ENCODE measurements around the gene KIF26B.

- TF ChIP-seq, protein P1, sequence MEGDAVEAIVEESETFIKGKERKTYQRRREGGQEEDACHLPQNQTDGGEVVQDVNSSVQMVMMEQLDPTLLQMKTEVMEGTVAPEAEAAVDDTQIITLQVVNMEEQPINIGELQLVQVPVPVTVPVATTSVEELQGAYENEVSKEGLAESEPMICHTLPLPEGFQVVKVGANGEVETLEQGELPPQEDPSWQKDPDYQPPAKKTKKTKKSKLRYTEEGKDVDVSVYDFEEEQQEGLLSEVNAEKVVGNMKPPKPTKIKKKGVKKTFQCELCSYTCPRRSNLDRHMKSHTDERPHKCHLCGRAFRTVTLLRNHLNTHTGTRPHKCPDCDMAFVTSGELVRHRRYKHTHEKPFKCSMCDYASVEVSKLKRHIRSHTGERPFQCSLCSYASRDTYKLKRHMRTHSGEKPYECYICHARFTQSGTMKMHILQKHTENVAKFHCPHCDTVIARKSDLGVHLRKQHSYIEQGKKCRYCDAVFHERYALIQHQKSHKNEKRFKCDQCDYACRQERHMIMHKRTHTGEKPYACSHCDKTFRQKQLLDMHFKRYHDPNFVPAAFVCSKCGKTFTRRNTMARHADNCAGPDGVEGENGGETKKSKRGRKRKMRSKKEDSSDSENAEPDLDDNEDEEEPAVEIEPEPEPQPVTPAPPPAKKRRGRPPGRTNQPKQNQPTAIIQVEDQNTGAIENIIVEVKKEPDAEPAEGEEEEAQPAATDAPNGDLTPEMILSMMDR (IDR thresholded peaks at IDR 0.05; ENCODE audit: borderline replicate concordance, extremely low read depth, low read length, poor library complexity, severe bottlenecking): no peak
- no peak for TF ChIP-seq EZH2 (IDR thresholded peaks at IDR 0.05; ENCODE audit: borderline replicate concordance, low read depth, low read length, severe bottlenecking)
These were observed 265.2 kb downstream of the KIF26B start for GRCh38 chr1:245419989-245420388.

Measured in DND-41 (cell line).